Neural crest cell (in vitro differentiated cells): ENCODE data around the gene DDB1. TPM values are rescaled to one million over a fixed set of nuclear protein-coding genes. Genes with fewer than 3 reads are reported as not detected.

ENCODE experiments used
- DNase-seq: peaks from one replicate; pipeline ENCODE4 v3.0.0; 2021; ENCODE audit warnings: low read depth, mixed read lengths, low spot score
- H3K27ac Mint-ChIP-seq: one replicate; pipeline ENCODE4 v1.8.0; 2021; ENCODE audit warnings: mild to moderate bottlenecking, mixed read lengths; ENCODE audit not compliant: unreplicated experiment
- H3K27me3 Mint-ChIP-seq: 2 replicates; pipeline ENCODE4 v1.8.0; 2021; ENCODE audit warnings: low read depth, mild to moderate bottlenecking, mixed read lengths
- H3K36me3 Mint-ChIP-seq: 2 replicates; pipeline ENCODE4 v1.8.0; 2021; ENCODE audit warnings: low read depth, mild to moderate bottlenecking, mixed read lengths
- H3K4me1 Mint-ChIP-seq: 2 replicates; pipeline ENCODE4 v1.8.0; 2021; ENCODE audit warnings: mixed read lengths
- H3K4me3 Mint-ChIP-seq: one replicate; pipeline ENCODE4 v1.8.0; 2021; ENCODE audit warnings: mild to moderate bottlenecking, mixed read lengths
- H3K9me3 Mint-ChIP-seq: 2 replicates; pipeline ENCODE4 v1.8.0; 2021; ENCODE audit warnings: mixed read lengths
- total RNA-seq: library from RNA; stranded (reverse); gene quantifications from 2 replicates; pipeline ENCODE4 v1.2.1, GENCODE V29; 2021
- TF ChIP-seq, protein P1 (sequence below): fragments of 200-600 bp; sonication (generic); conservative IDR thresholded peaks from 2 replicates; pipeline ENCODE4 v1.5.0; 2021; ENCODE audit warnings: antibody characterized with exemption, mild to moderate bottlenecking

The DDB1 gene
- total RNA-seq, 1 donor from 2014 or later: 315 TPM

GRCh38 chr11:61337706-61338470, 5.0 kb upstream of the DDB1 start:
- no peaks in the 10 kb centered on the region for H3K36me3 Mint-ChIP-seq
- H3K27ac Mint-ChIP-seq: peak overlapping the region; percentile 58
- H3K27me3 Mint-ChIP-seq: no peaks in the 10 kb centered on the region
- peak overlapping the region; percentile 69 for H3K4me3 Mint-ChIP-seq
- TF ChIP-seq, protein P1, sequence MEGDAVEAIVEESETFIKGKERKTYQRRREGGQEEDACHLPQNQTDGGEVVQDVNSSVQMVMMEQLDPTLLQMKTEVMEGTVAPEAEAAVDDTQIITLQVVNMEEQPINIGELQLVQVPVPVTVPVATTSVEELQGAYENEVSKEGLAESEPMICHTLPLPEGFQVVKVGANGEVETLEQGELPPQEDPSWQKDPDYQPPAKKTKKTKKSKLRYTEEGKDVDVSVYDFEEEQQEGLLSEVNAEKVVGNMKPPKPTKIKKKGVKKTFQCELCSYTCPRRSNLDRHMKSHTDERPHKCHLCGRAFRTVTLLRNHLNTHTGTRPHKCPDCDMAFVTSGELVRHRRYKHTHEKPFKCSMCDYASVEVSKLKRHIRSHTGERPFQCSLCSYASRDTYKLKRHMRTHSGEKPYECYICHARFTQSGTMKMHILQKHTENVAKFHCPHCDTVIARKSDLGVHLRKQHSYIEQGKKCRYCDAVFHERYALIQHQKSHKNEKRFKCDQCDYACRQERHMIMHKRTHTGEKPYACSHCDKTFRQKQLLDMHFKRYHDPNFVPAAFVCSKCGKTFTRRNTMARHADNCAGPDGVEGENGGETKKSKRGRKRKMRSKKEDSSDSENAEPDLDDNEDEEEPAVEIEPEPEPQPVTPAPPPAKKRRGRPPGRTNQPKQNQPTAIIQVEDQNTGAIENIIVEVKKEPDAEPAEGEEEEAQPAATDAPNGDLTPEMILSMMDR: no peak
- no peak for DNase-seq
- H3K4me1 Mint-ChIP-seq: peaks cover 25% of the 10 kb centered on the region
- H3K9me3 Mint-ChIP-seq: no peaks in the 10 kb centered on the region

DNA sequence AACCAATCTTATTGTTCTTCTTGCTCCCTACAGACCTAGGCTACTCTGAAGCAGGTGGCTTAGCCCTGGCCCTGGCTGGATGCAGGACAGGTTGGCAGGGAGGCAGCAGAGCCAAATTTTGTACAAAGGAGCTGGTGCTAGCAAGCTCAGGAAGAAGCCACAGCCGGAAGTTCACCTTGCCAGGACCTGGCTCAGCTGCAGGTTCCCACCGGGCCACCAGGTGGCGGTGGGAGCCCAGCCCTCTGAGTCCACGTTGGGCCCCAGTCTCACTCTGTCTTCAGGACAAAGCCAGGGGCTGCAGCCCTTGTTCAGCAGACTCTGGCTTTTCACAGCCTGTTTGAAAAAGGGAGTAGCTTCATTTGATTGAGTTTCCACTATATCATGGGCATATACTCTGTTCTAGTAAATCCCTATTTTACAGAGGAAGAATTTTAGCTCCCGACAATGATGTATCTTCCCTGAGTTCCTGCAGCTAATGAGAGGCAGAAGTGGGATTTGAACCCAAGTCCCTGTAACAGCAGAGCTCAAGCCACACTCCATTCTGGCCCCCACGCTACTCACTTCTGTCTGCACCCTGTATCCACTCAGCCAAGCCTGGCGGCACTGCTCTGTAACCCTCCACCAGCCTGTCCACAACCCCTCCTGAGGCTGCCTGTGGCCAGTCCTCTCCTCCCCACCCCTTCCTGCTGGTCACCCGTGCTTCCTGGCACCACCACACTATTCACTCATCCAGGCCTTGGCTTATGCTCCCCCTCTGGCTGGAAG, 3.4 kb upstream of the DDB1 start:
- peak overlapping the region; percentile 94 for H3K27ac Mint-ChIP-seq
- peak overlapping the region; percentile 84 for H3K4me3 Mint-ChIP-seq
- H3K4me1 Mint-ChIP-seq: peaks cover 38% of the 10 kb centered on the region
- no peaks in the 10 kb centered on the region for H3K36me3 Mint-ChIP-seq
- no peaks in the 10 kb centered on the region for H3K9me3 Mint-ChIP-seq
- H3K27me3 Mint-ChIP-seq: no peaks in the 10 kb centered on the region
- peak; percentile 80 for DNase-seq
- TF ChIP-seq, protein P1: peak; percentile 96

- Mint-ChIP-seq H3K27ac (no peak overlapping the region), H3K36me3 (no peaks in the 10 kb centered on the region), H3K9me3 (no peaks in the 10 kb centered on the region), H3K4me3 (peak overlapping the region; percentile 95), H3K4me1 (peaks cover 45% of the 10 kb centered on the region), H3K27me3 (no peaks in the 10 kb centered on the region)
- DNase-seq: no peak
- TF ChIP-seq, protein P1: no peak
These were observed 2.4 kb upstream of the DDB1 start for GRCh38 chr11:61335355-61335710.

DNA sequence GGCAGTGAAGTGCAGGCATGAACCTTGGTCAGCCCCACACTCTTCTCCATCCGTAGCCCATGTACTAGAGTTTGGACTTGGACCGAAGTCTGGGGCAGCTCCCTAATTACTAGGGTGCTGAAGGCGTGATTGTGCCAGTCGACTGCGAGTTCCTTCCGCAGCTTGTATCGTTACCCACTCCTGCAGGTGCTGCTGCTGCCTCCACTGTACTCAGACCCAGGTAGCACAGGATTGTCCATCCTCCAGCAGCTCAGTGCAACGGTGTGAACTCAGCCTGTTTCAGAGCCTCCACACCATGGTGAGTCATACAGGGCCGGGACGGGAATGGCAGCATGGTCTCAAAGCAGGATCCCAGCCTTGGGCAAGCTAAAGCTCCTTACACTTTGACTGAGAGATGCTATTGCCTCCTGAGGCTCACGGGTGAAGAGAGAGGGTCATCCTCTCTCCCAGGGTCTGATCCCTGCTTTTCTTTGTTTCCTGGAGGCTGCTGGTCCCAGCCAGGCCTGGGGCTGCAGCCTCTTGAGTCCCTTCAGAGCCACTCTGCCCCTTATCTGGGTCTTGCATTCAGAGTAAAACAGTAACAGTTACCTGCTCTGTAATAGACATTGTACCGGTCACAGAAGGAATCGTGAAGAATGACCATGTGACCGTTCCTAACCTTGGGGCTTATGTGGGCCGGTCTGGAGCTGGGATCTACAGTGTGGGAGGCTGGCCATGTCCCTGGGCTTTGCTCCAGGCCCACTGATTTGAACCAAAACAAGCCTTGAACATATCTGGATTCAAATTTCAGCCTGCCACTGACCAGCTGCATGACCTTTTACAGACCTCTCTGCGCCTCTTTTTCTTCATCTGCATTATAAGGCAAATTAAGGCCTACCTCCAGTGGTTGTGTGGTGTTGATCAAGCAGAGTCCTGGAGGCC, 1.8 kb upstream of the DDB1 start:
- Mint-ChIP-seq H3K4me3 (peak overlapping the region; percentile 95), H3K27ac (peak overlapping the region; percentile 83), H3K36me3 (no peaks in the 10 kb centered on the region), H3K9me3 (no peaks in the 10 kb centered on the region), H3K27me3 (no peaks in the 10 kb centered on the region), H3K4me1 (peaks cover 45% of the 10 kb centered on the region)
- no peak for DNase-seq
- TF ChIP-seq, protein P1: no peak
